Upper lobe of left lung (tissue), 6 donors: ENCODE measurements around the gene NDUFA5. TPM values are rescaled to one million over a fixed set of nuclear protein-coding genes. Genes with fewer than 3 reads are reported as not detected.

Experiments
- total RNA-seq, 6 donors: library from RNA; depleted of rRNA in 4 of 6; stranded (reverse); fragments of >200 nt in 4 of 6; gene quantifications; one replicate each; pipeline versions ENCODE4 v1.1.0 to v1.2.1, GENCODE V29; 2016 to 2021
- donor health status: DM: no; HTN: no; CAD: no; lungs with moderate emphysema.
- donor health status: DM: no; HTN: yes; CAD: no; lungs with severe emphysema.

NDUFA5 gene
- total RNA-seq, 6 donors from 2014 or later, result 11.5 to 65.8 (median 43.0) TPM

Other genes with a start within 250 kb of the NDUFA5 start
- gene IQUB, start 23.2 kb downstream of the NDUFA5 start, total RNA-seq, result 10 to 100 TPM in 1 of 6 donors, 1 to 10 TPM in 3, under 1 TPM in 2; 0.66 to 19.7 (median 2.0) TPM
- gene ASB15, start 44.0 kb upstream of the NDUFA5 start, total RNA-seq, result not detected
- not detected for gene LMOD2, start 98.0 kb upstream of the NDUFA5 start, total RNA-seq
- gene WASL, start 191.2 kb upstream of the NDUFA5 start, total RNA-seq, result 10 to 100 TPM; 24.1 to 62.2 (median 31.3) TPM